ENCODE measurements around the gene PCMT1. TPM values are rescaled to one million over a fixed set of nuclear protein-coding genes. Genes with fewer than 3 reads are reported as not detected.
A peak's percentile ranks its signal among the peaks of the same experiment; 100 is the strongest.

PCMT1 gene
- polyA plus RNA-seq, 1 donor (not counting 4 experiments of a cell fraction or from before 2014, with no cell fraction given), result 167 TPM

DNA sequence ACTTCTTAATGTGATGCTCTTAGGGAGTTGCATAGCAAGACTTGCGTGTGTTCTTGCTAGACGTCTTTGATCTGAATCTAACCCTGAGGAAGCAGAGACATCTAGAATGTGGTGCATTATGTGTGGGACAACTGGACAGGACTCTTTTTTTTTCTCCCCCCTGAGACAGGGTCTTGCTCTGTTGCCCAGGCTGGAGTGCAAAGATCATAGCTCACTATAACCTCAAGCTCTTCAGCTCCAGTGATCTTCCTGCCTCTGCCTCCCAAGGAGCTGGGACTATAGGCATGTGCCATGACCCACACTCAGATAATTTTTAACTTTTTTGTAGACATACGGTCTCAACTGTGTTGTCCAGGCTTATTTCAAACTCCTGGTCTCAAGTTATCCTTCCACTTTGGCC, 34.0 kb downstream of the PCMT1 start:
- Histone ChIP-seq H3K36me3 (ENCODE audit: control insufficient read depth in 2 of 2, extremely low read depth in 1 of 2, insufficient read depth in 2 of 2, low read length in 2 of 2) (peaks cover 7 to 8% of the 10 kb centered on the region in 2 experiments), H3K9ac (ENCODE audit: control insufficient read depth, extremely low read depth, insufficient read depth, low read length) (no peak overlapping the region), H3K9me1 (ENCODE audit: control insufficient read depth, extremely low read depth, insufficient read depth, low read length) (no peaks in the 10 kb centered on the region), H3K4me3 (ENCODE audit: control insufficient read depth in 2 of 3, extremely low read depth in 1 of 3, insufficient read depth in 2 of 3, low read depth in 1 of 3, low read length in 3 of 3) (no peak overlapping the region), H3K27me3 (ENCODE audit: control insufficient read depth, extremely low read depth, insufficient read depth, low read length) (no peaks in the 10 kb centered on the region), H3K4me1 (ENCODE audit: control insufficient read depth, extremely low read depth, insufficient read depth, low read length) (no peaks in the 10 kb centered on the region), H2AFZ (ENCODE audit: control insufficient read depth, low read length) (no peak overlapping the region), H3K79me2 (ENCODE audit: control insufficient read depth, insufficient read depth, low read length) (peaks cover 12% of the 10 kb centered on the region), H3K4me2 (ENCODE audit: control insufficient read depth, extremely low read depth, insufficient read depth, low read depth, low read length) (no peak overlapping the region), H3K27ac (ENCODE audit: control insufficient read depth, insufficient read depth, low read length) (no peak overlapping the region), H3K9me3 (ENCODE audit: control insufficient read depth, low read depth, low read length) (no peaks in the 10 kb centered on the region), H4K20me1 (ENCODE audit: control insufficient read depth, extremely low read depth, insufficient read depth, low read length) (no peaks in the 10 kb centered on the region)
- TF ChIP-seq, protein P1, sequence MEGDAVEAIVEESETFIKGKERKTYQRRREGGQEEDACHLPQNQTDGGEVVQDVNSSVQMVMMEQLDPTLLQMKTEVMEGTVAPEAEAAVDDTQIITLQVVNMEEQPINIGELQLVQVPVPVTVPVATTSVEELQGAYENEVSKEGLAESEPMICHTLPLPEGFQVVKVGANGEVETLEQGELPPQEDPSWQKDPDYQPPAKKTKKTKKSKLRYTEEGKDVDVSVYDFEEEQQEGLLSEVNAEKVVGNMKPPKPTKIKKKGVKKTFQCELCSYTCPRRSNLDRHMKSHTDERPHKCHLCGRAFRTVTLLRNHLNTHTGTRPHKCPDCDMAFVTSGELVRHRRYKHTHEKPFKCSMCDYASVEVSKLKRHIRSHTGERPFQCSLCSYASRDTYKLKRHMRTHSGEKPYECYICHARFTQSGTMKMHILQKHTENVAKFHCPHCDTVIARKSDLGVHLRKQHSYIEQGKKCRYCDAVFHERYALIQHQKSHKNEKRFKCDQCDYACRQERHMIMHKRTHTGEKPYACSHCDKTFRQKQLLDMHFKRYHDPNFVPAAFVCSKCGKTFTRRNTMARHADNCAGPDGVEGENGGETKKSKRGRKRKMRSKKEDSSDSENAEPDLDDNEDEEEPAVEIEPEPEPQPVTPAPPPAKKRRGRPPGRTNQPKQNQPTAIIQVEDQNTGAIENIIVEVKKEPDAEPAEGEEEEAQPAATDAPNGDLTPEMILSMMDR (optimal IDR thresholded peaks at IDR 0.05 in 1 of 3, IDR thresholded peaks at IDR 0.05 in 1 of 3, conservative IDR thresholded peaks at IDR 0.05 in 1 of 3; ENCODE audit: extremely low read depth in 1 of 3, insufficient read depth in 2 of 3, low read length in 3 of 3), result no peak
- no peak for TF ChIP-seq EZH2 (IDR thresholded peaks at IDR 0.05; ENCODE audit: low read length)
- FAIRE-seq (no peak), DNase-seq (ENCODE audit: low read depth, low spot score) (no peak)
- dilution Hi-C loops (cut with MboI; ENCODE audit: extremely low pct_ligation_motif_present, low sequenced_read_pairs), result no loop called here

DNA sequence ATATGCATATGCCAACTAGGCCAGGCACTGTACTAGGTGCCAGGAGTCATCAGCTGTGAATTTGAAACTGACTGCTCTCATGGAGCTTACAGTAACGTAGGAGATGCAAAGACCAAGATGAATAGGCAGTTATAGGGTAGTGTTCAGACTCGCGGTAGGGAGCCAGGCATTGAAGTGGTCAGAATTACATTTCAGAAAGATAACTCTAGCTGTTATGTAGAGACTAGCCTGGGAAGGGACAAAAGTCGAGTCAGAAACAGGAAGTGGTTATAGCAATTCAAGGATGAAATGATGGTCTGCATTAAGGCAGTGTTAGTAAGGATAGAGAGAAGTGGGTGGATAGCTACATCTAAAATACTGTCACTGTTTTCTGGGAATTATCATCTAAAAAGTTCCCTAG, 56.6 kb downstream of the PCMT1 start:
- dilution Hi-C loops (cut with MboI; ENCODE audit: extremely low pct_ligation_motif_present, low sequenced_read_pairs), result no loop called here
- no peak for TF ChIP-seq EZH2 (IDR thresholded peaks at IDR 0.05; ENCODE audit: low read length)
- TF ChIP-seq, protein P1 (optimal IDR thresholded peaks at IDR 0.05 in 1 of 3, IDR thresholded peaks at IDR 0.05 in 1 of 3, conservative IDR thresholded peaks at IDR 0.05 in 1 of 3; ENCODE audit: extremely low read depth in 1 of 3, insufficient read depth in 2 of 3, low read length in 3 of 3), result no peak
- Histone ChIP-seq H3K27ac (ENCODE audit: control insufficient read depth, insufficient read depth, low read length) (no peak overlapping the region), H3K27me3 (ENCODE audit: control insufficient read depth, extremely low read depth, insufficient read depth, low read length) (no peaks in the 10 kb centered on the region), H3K9me3 (ENCODE audit: control insufficient read depth, low read depth, low read length) (no peaks in the 10 kb centered on the region), H3K4me2 (ENCODE audit: control insufficient read depth, extremely low read depth, insufficient read depth, low read depth, low read length) (no peak overlapping the region), H3K4me3 (ENCODE audit: control insufficient read depth in 2 of 3, extremely low read depth in 1 of 3, insufficient read depth in 2 of 3, low read depth in 1 of 3, low read length in 3 of 3) (no peak overlapping the region), H3K9ac (ENCODE audit: control insufficient read depth, extremely low read depth, insufficient read depth, low read length) (no peak overlapping the region), H3K79me2 (ENCODE audit: control insufficient read depth, insufficient read depth, low read length) (no peaks in the 10 kb centered on the region), H3K36me3 (ENCODE audit: control insufficient read depth in 2 of 2, extremely low read depth in 1 of 2, insufficient read depth in 2 of 2, low read length in 2 of 2) (peaks cover 0 to 4% of the 10 kb centered on the region in 2 experiments), H2AFZ (ENCODE audit: control insufficient read depth, low read length) (no peak overlapping the region), H3K9me1 (ENCODE audit: control insufficient read depth, extremely low read depth, insufficient read depth, low read length) (no peaks in the 10 kb centered on the region), H3K4me1 (ENCODE audit: control insufficient read depth, extremely low read depth, insufficient read depth, low read length) (no peaks in the 10 kb centered on the region), H4K20me1 (ENCODE audit: control insufficient read depth, extremely low read depth, insufficient read depth, low read length) (no peaks in the 10 kb centered on the region)
- DNase-seq (ENCODE audit: low read depth, low spot score), result no peak
- peak; percentile 51 for FAIRE-seq
